Kidney (tissue), 14 donors: Measurements from ENCODE around the gene FAF1. TPM values are rescaled to one million over a fixed set of nuclear protein-coding genes. Genes with fewer than 3 reads are reported as not detected.

Experiments used
- DNase-seq, 5 donors: peaks; one replicate each; pipeline ENCODE4 v3.0.0-alpha.2; 2013 to 2020
- FAIRE-seq: peaks from 2 replicates; lab custom pipeline; 2012; peaks lifted over from hg19 to GRCh38; lab: Jason Lieb, UNC
- H3K27ac ChIP-seq, 2 donors: one replicate each; pipeline ENCODE4 v1.7.0; 2013; ENCODE audit warnings: low read depth in 2 of 2, low read length in 2 of 2, inconsistent platforms in 1 of 2
- H3K27me3 ChIP-seq: one replicate; pipeline ENCODE4 v1.7.1; 2013; ENCODE audit warnings: low read length, inconsistent platforms; ENCODE audit not compliant: control insufficient read depth, insufficient read depth
- H3K36me3 ChIP-seq, 3 donors: one replicate each; pipeline versions ENCODE4 v1.7.0 to v1.7.1; 2013; ENCODE audit warnings: low read length in 3 of 3, control low read depth in 1 of 3, inconsistent platforms in 1 of 3; ENCODE audit not compliant: insufficient read depth in 3 of 3, control insufficient read depth in 2 of 3
- H3K4me1 ChIP-seq, 3 donors: one replicate each; pipeline versions ENCODE4 v1.7.0 to v1.7.1; 2013; ENCODE audit warnings: low read length in 3 of 3, inconsistent platforms in 1 of 3, low read depth in 1 of 3; ENCODE audit not compliant: control insufficient read depth in 2 of 3, insufficient read depth in 2 of 3
- H3K4me3 ChIP-seq, 3 donors: one replicate each; pipeline versions ENCODE4 v1.7.0 to v1.8.1; 2013; ENCODE audit warnings: low read length in 3 of 3, control low read depth in 1 of 3, inconsistent platforms in 1 of 3
- H3K9ac ChIP-seq, 3 donors: one replicate each; pipeline versions ENCODE4 v1.7.0 to v1.7.1; 2013; ENCODE audit warnings: low read length in 3 of 3, control low read depth in 1 of 3, inconsistent platforms in 1 of 3
- H3K9me3 ChIP-seq, 3 donors: one replicate each; pipeline versions ENCODE4 v1.7.0 to v1.7.1; 2013; ENCODE audit warnings: low read length in 3 of 3, control low read depth in 1 of 3, inconsistent platforms in 1 of 3; ENCODE audit not compliant: control insufficient read depth in 2 of 3, insufficient read depth in 1 of 3
- intact Hi-C: fragments of 100-400 bp; cut with DNase I; formaldehyde crosslinking; loops from one replicate; pipeline ENCODE4 v1.11.1; 2022
- polyA plus RNA-seq: library from polyadenylated mRNA; stranded (reverse); fragments of 350-450 nt; fragmentation: Illumina TruSeq; extraction: RNeasy Lipid Tissue Mini Kit (QIAGEN cat#74804); gene quantifications from one replicate; pipeline ENCODE4 v1.2.3, GENCODE V29; 2014; ENCODE audit warnings: low read depth, low replicate concordance; ENCODE audit not compliant: insufficient read depth
- total RNA-seq: library from RNA; stranded (reverse); fragmentation: NEBNext Ultra II Directional; extraction: Animal tissue kit (Norgen Biotek cat#: 25700); gene quantifications from one replicate; pipeline ENCODE4 v1.2.1, GENCODE V29; 2021
- TF ChIP-seq, protein P1 (sequence below): IDR thresholded peaks from 3 replicates; pipeline ENCODE4 v1.5.1; 2012; ENCODE audit warnings: mild to moderate bottlenecking, moderate library complexity, borderline replicate concordance; ENCODE audit not compliant: insufficient read depth; ENCODE audit errors: extremely low read depth
- donor health status: control.
- donor health status: control.
- donor health status: control.
- donor health status: control.
- donor health status: control.
- donor health status: DM: yes; HTN: yes; CAD: no.
- donor health status: Normal renal cell carcinoma (clear cell type).

FAF1 gene
- total and polyA plus RNA-seq, 2 donors from 2014 or later, result 50.1 to 72.8 TPM

DNA sequence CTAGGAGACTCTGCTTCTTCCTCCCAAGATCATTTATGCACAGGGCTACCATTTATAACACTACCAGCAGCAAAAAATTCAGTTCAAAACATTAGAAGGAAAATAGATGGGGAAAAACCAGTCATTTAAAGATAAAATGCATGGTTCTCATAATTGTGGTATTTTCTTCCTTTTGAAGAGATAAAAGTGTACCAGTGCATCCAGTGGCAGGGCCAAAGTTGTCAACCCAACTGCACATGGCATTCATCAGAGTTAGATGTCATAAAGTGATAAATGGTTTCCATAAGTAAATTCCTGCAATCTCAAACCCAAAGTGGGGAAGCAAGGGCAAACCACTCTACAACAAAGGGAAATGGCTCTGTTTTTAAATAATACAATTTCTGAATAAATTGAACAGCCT is 417.7 kb downstream of the FAF1 start:
- Histone ChIP-seq H3K36me3 (no peaks in the 10 kb centered on the region), H3K4me1 (no peaks in the 10 kb centered on the region), H3K4me3 (no peak overlapping the region), H3K27me3 (no peaks in the 10 kb centered on the region), H3K9ac (no peak overlapping the region), H3K9me3 (no peaks in the 10 kb centered on the region), H3K27ac (no peak overlapping the region)
- DNase-seq (no peak), FAIRE-seq (no peak)
- TF ChIP-seq, protein P1, sequence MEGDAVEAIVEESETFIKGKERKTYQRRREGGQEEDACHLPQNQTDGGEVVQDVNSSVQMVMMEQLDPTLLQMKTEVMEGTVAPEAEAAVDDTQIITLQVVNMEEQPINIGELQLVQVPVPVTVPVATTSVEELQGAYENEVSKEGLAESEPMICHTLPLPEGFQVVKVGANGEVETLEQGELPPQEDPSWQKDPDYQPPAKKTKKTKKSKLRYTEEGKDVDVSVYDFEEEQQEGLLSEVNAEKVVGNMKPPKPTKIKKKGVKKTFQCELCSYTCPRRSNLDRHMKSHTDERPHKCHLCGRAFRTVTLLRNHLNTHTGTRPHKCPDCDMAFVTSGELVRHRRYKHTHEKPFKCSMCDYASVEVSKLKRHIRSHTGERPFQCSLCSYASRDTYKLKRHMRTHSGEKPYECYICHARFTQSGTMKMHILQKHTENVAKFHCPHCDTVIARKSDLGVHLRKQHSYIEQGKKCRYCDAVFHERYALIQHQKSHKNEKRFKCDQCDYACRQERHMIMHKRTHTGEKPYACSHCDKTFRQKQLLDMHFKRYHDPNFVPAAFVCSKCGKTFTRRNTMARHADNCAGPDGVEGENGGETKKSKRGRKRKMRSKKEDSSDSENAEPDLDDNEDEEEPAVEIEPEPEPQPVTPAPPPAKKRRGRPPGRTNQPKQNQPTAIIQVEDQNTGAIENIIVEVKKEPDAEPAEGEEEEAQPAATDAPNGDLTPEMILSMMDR, result no peak
- intact Hi-C loops, result no loop called here

DNA sequence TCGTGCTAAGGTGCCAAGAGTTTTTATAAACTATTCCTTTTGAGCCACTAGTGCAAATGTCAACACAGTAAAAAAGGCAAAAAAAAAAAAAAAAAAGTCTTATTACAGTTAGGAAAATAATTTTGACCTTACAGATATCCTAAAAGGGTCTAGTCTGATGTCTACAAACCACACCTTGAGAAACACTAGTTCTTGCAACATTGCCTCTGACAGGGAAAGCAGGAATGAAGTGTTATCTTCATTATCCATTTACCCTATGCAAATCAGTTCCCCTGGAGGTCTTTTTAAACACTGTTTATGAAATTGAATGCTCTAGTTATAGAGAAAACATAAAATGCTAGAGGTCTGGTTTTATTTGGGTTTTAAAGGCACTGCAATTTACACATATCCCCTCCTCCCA is 421.6 kb downstream of the FAF1 start:
- intact Hi-C loops, result no loop called here
- TF ChIP-seq, protein P1, result no peak
- FAIRE-seq (no peak), DNase-seq (no peak)
- H3K27ac ChIP-seq, result no peak overlapping the region
- no peaks in the 10 kb centered on the region for H3K27me3 ChIP-seq
- H3K4me1 ChIP-seq, result no peaks in the 10 kb centered on the region
- H3K36me3 ChIP-seq, result peaks cover 0 to 5% (median 0%) of the 10 kb centered on the region in 3 donors
- H3K4me3 ChIP-seq, result no peak overlapping the region
- no peak overlapping the region for H3K9ac ChIP-seq
- no peaks in the 10 kb centered on the region for H3K9me3 ChIP-seq

DNA sequence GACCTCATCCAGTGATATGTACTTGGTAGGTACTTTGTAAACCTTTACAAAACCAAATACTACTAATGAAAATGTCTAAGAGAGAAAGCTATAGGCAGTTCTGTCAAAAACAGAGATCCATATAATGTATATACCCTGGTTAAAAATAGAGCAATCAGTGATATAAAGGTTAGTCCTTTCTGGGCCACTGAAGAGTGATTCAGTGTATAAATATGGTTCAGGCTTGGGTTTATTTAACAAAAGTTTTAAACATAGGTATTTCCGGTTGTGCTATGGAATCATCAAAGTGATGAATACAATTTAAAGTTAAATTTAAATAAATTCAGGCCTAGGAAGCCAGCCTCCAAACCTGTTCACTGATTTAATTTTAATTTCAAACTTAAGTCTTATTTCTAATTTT is 428.5 kb downstream of the FAF1 start:
- FAIRE-seq (no peak), DNase-seq (no peak)
- H3K9ac ChIP-seq, result no peak overlapping the region
- no peaks in the 10 kb centered on the region for H3K27me3 ChIP-seq
- H3K36me3 ChIP-seq, result peaks cover 0 to 5% (median 3%) of the 10 kb centered on the region in 3 donors
- intact Hi-C loops, result no loop called here
- no peaks in the 10 kb centered on the region for H3K9me3 ChIP-seq
- H3K4me1 ChIP-seq, result no peaks in the 10 kb centered on the region
- no peak overlapping the region for H3K4me3 ChIP-seq
- TF ChIP-seq, protein P1, result no peak
- H3K27ac ChIP-seq, result no peak overlapping the region

DNA sequence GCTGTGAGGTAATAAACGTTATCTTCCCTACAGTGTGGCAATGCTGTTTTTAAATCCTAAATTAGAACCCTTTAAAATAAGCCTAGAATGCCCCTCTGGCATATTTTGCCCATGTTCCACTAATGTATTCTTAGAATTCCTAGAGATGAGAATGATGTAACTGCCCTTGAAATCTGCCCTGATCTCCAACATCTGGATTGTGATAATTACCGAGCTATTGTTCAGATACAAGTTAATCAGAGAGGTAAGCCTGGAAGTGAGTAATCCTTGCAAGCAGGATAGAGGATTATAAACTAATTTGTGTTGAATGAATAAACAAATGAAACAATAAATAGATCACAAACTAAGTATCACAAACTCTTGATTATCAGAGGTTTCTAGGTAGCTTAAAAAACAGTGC is 429.0 kb downstream of the FAF1 start:
- H3K4me1 ChIP-seq, result no peaks in the 10 kb centered on the region
- TF ChIP-seq, protein P1, result no peak
- FAIRE-seq, result no peak
- no peak overlapping the region for H3K9ac ChIP-seq
- no peak overlapping the region for H3K4me3 ChIP-seq
- DNase-seq, result no peak
- H3K36me3 ChIP-seq, result peaks cover 0 to 5% (median 3%) of the 10 kb centered on the region in 3 donors
- no peak overlapping the region for H3K27ac ChIP-seq
- no peaks in the 10 kb centered on the region for H3K27me3 ChIP-seq
- intact Hi-C loops, result no loop called here
- no peaks in the 10 kb centered on the region for H3K9me3 ChIP-seq
